B cell (primary cell): Measurements from ENCODE around the gene TUBA1A. TPM values are rescaled to one million over a fixed set of nuclear protein-coding genes. Genes with fewer than 3 reads are reported as not detected.
"Not testable (repeated sequence)": the region's sequence is repeated elsewhere in the genome, so short reads cannot be mapped to it uniquely, and the experiment has no call there.

Experiments used
- ATAC-seq: fragments of 200-7000 bp; cut with Tn5 transposase; one replicate; pipeline ENCODE4 v1.10.0; 2021; ENCODE audit warnings: low read depth, mild to moderate bottlenecking, moderate number of reproducible peaks, moderate library complexity
- CTCF ChIA-PET: fragments of 350-600 bp; sonication (Branson Sonifier 250); formaldehyde crosslinking; loops from one replicate; lab custom pipeline; 2021; ENCODE audit warnings: antibody characterized with exemption, inconsistent platforms; lab: Charles Lee
- POLR2A ChIA-PET: fragments of 350-600 bp; sonication (Branson Sonifier 250); formaldehyde crosslinking; loops from one replicate; lab custom pipeline; 2021; ENCODE audit warnings: antibody characterized with exemption; lab: Charles Lee
- DNase-seq: peaks from one replicate; pipeline ENCODE4 v3.0.0; 2013
- H2AFZ ChIP-seq: 2 replicates; pipeline ENCODE4 v1.6.1; 2012; ENCODE audit warnings: mild to moderate bottlenecking, low read depth, low read length; ENCODE audit not compliant: insufficient read depth, poor library complexity, severe bottlenecking
- H3K27ac ChIP-seq, 2 donors: 1 replicate in 1 of 2; 2 replicates in 1 of 2; pipeline ENCODE4 v1.5.1; 2012 to 2013; ENCODE audit warnings: low read length in 2 of 2, mild to moderate bottlenecking in 2 of 2, moderate library complexity in 1 of 2
- H3K27me3 ChIP-seq, 4 experiments: fragments of 200-600 bp in 1 of 4; sonication (generic) in 1 of 4; replicated peaks in 1 of 4; 1 replicate in 2 of 4; 2 replicates in 2 of 4; pipeline versions ENCODE4 v1.6.1 to v1.7.0; 2013 to 2016; ENCODE audit warnings: low read length in 3 of 4, mild to moderate bottlenecking in 2 of 4, mixed read lengths in 1 of 4, moderate library complexity in 1 of 4; ENCODE audit not compliant: insufficient read depth in 4 of 4, control insufficient read depth in 3 of 4; ENCODE audit errors: control extremely low read depth in 1 of 4
- H3K36me3 ChIP-seq, 2 experiments: replicated peaks in 1 of 2; 1 replicate in 1 of 2; 2 replicates in 1 of 2; pipeline versions ENCODE4 v1.6.1 to v1.7.1; 2013; ENCODE audit warnings: low read length in 1 of 2; ENCODE audit not compliant: insufficient read depth in 2 of 2, control insufficient read depth in 1 of 2; ENCODE audit errors: control extremely low read depth in 1 of 2, extremely low read depth in 1 of 2
- H3K4me1 ChIP-seq, 2 donors: fragments of 200-600 bp in 1 of 2; sonication (generic) in 1 of 2; 1 replicate in 1 of 2; 2 replicates in 1 of 2; pipeline versions ENCODE4 v1.5.1 to v1.6.1; 2013 to 2017; ENCODE audit warnings: low read length in 2 of 2; ENCODE audit not compliant: control insufficient read depth in 2 of 2, insufficient read depth in 2 of 2
- H3K4me2 ChIP-seq: replicated peaks from 2 replicates; pipeline ENCODE3; 2012; ENCODE audit warnings: mild to moderate bottlenecking, low read depth, low read length; ENCODE audit not compliant: poor library complexity, severe bottlenecking
- H3K4me3 ChIP-seq, 5 experiments: fragments of 200-600 bp in 1 of 5; sonication (generic) in 1 of 5; 1 replicate in 3 of 5; 2 replicates in 2 of 5; pipeline versions ENCODE4 v1.5.1 to v1.7.0; 2011 to 2016; ENCODE audit warnings: low read length in 4 of 5, mild to moderate bottlenecking in 4 of 5, low read depth in 2 of 5, control low read depth in 1 of 5, moderate library complexity in 1 of 5; ENCODE audit not compliant: insufficient read depth in 1 of 5; ENCODE audit errors: control extremely low read depth in 1 of 5, extremely low read depth in 1 of 5
- H3K79me2 ChIP-seq: fragments of 200-600 bp; sonication (generic); one replicate; pipeline ENCODE4 v1.6.0; 2016; ENCODE audit warnings: low read length; ENCODE audit not compliant: control insufficient read depth, insufficient read depth
- H3K9ac ChIP-seq: fragments of 200-600 bp; sonication (generic); 2 replicates; pipeline ENCODE4 v1.6.1; 2017; ENCODE audit warnings: mild to moderate bottlenecking, low read length, moderate library complexity
- H3K9me3 ChIP-seq, 3 donors: one replicate each; pipeline versions ENCODE4 v1.6.1 to v1.7.1; 2013; ENCODE audit warnings: low read length in 2 of 3; ENCODE audit not compliant: control insufficient read depth in 2 of 3, insufficient read depth in 1 of 3; ENCODE audit errors: control extremely low read depth in 1 of 3
- H4K20me1 ChIP-seq: 2 replicates; pipeline ENCODE4 v1.6.0; 2012; ENCODE audit warnings: mild to moderate bottlenecking, low read length; ENCODE audit not compliant: insufficient read depth, control insufficient read depth, poor library complexity, severe bottlenecking
- H3K27ac Mint-ChIP-seq: one replicate; pipeline ENCODE4 v1.8.0; 2021; ENCODE audit warnings: mixed read lengths
- H3K27me3 Mint-ChIP-seq: one replicate; pipeline ENCODE4 v1.8.0; 2021; ENCODE audit warnings: mixed read lengths
- H3K4me1 Mint-ChIP-seq: one replicate; pipeline ENCODE4 v1.8.0; 2021; ENCODE audit warnings: mixed read lengths
- H3K4me3 Mint-ChIP-seq: one replicate; pipeline ENCODE4 v1.8.0; 2021; ENCODE audit warnings: mixed read lengths
- H3K9me3 Mint-ChIP-seq: one replicate; pipeline ENCODE4 v1.8.0; 2022; ENCODE audit warnings: mixed read lengths; ENCODE audit not compliant: insufficient read depth
- WGBS: methylation state at CpG from one replicate; pipeline ENCODE4 v1.1.5; 2013; ENCODE audit warnings: missing lambda C conversion rate; ENCODE audit not compliant: insufficient coverage; 5-methylcytosine and 5-hydroxymethylcytosine counted together
- intact Hi-C: fragments of 100-400 bp; cut with micrococcal nuclease; formaldehyde crosslinking; loops from one replicate; pipeline ENCODE4 v1.10.0; 2022
- polyA plus RNA-seq: library from polyadenylated mRNA; depleted of rRNA; stranded (reverse); fragments of >200 nt; gene quantifications from 2 replicates; pipeline ENCODE4 v1.2.3, GENCODE V29; 2012
- total RNA-seq, 2 donors: library from RNA; stranded (reverse); fragments of 120-200 nt in 1 of 2; gene quantifications; 1 replicate in 1 of 2; 2 replicates in 1 of 2; pipeline versions ENCODE4 v1.2.3 to v1.2.4, GENCODE V29; 2013 to 2022

The TUBA1A gene
- total and polyA plus RNA-seq, 2 donors (not counting 1 experiment from before 2014, with no cell fraction given) = 137 to 880 TPM

DNA sequence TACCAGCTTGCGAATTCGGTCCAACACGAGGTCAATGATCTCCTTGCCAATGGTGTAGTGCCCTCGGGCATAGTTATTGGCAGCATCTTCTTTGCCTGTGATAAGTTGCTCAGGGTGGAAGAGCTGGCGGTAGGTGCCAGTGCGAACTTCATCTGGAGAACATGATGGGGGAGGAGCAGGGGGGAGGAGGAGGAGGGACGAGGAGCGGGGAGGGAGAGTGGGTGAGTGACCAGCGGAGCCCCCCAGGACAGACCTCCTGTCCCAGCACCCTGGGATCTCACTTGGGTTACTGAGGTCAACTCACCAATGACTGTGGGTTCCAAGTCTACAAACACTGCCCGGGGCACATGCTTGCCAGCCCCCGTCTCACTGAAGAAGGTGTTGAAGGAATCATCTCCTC, 2.6 kb downstream of the TUBA1A start:
- Mint-ChIP-seq H3K4me1 (peaks cover 20% of the 10 kb centered on the region), H3K4me3 (peak overlapping the region; percentile 29)
- ChIA-PET CTCF (interaction anchor here (4.2 kb wide), 1 partner anchor 98 kb away, joined by 18 read pairs; no protein-coding TSS in a partner anchor), POLR2A (interaction anchor here (5.0 kb wide), 1 partner anchor 55 kb away, joined by 110 read pairs; the partner anchor contains the start of gene TUBA1B)
- not testable (repeated sequence) for H3K27ac Mint-ChIP-seq, H3K4me2 ChIP-seq, H3K4me3 ChIP-seq, ATAC-seq, DNase-seq, H3K27ac ChIP-seq, H3K27me3 Mint-ChIP-seq, H2AFZ ChIP-seq, H3K27me3 ChIP-seq, H3K9me3 ChIP-seq, H3K9ac ChIP-seq, H3K9me3 Mint-ChIP-seq
- Histone ChIP-seq H4K20me1 (peaks cover 22% of the 10 kb centered on the region), H3K36me3 (peaks cover 4 to 34% of the 10 kb centered on the region in 2 experiments), H3K79me2 (peaks cover 30% of the 10 kb centered on the region), H3K4me1 (peaks cover 12 to 14% of the 10 kb centered on the region in 2 donors)
- intact Hi-C loops = loop anchor here (5.0 kb wide), 1 partner anchor 926 kb away; the partner anchor contains the start of gene COX14
- 99% methylated on average over 7 of the region's 11 CpGs for WGBS

DNA sequence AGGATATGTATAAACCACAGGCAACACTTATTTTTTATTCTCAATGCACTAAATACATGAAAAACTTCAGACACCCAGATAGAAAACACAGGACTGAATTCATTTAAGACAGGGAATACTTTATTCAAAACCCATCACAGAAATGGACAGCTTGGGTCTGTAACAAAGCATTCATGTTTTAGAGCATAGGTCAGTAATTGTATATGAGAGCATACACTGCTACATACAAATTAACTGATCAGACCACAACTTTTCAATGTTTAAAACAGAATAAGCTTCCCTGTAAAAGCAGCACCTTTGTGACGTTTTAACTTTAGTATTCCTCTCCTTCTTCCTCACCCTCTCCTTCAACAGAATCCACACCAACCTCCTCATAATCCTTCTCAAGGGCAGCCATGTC, 4.2 kb downstream of the TUBA1A start:
- H3K27ac ChIP-seq, H3K27me3 ChIP-seq, H3K9me3 Mint-ChIP-seq, DNase-seq, CTCF ChIA-PET, H3K4me2 ChIP-seq, H3K4me3 Mint-ChIP-seq, H3K27me3 Mint-ChIP-seq, H3K9ac ChIP-seq, H3K9me3 ChIP-seq, POLR2A ChIA-PET, H2AFZ ChIP-seq, ATAC-seq, H3K4me3 ChIP-seq: not testable (repeated sequence)
- Histone ChIP-seq H3K36me3 (peaks cover 4 to 34% of the 10 kb centered on the region in 2 experiments), H3K4me1 (peaks cover 11 to 14% of the 10 kb centered on the region in 2 donors), H4K20me1 (peaks cover 22% of the 10 kb centered on the region), H3K79me2 (peaks cover 37% of the 10 kb centered on the region)
- H3K4me1 Mint-ChIP-seq = peaks cover 18% of the 10 kb centered on the region
- WGBS = 90% methylated on average over 1 of the region's 1 CpG
- H3K27ac Mint-ChIP-seq = peak overlapping the region; percentile 61
- intact Hi-C loops = loop anchor here (5.0 kb wide), 1 partner anchor 928 kb away; the partner anchor contains the start of gene COX14

DNA sequence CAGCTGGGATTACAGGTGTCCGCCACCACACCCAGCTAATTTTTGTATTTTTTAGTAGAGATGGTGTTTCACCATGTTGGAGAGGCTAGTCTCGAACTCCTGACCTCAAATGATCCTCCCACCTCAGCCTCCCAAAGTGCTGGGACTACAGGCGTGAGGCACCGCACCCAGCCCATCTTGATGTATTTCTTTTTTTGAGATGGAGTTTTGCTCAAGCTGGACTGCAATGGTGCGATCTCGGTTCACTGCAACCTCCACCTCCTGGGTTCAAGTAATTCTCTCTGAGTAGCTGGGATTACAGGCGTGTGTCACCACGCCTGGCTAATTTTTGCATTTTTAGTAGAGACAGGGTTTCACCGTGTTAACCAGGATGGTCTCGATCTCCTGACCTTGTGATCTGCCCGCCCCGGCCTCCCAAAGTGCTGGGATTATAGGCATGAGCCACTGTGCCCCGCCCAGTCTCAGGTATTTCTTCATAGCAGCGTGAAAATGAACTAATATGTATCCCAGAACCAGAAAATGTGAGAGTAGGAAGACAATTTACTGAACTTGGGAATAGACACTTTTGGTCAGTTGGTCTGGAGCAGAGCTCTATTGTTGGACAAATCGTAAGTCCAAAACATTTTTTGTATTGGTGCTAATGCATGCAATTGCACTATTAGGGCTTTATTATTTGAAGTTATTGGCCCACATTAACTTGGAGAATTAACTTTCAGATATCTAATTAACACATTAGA, 5.5 kb downstream of the TUBA1A start:
- H3K27ac Mint-ChIP-seq, H3K4me3 Mint-ChIP-seq, H3K9me3 Mint-ChIP-seq, H3K27me3 ChIP-seq, H3K9me3 ChIP-seq, H3K27me3 Mint-ChIP-seq, H3K4me3 ChIP-seq, H3K9ac ChIP-seq, H2AFZ ChIP-seq, ATAC-seq, intact Hi-C loops, H3K4me1 ChIP-seq, H3K4me2 ChIP-seq, DNase-seq, H3K27ac ChIP-seq: not testable (repeated sequence)
- H3K79me2 ChIP-seq = peaks cover 37% of the 10 kb centered on the region
- CTCF ChIA-PET = interaction anchor here (1.3 kb wide), 1 partner anchor 53 kb away, joined by 3 read pairs; the partner anchor contains the start of gene TUBA1B
- H4K20me1 ChIP-seq = peaks cover 18% of the 10 kb centered on the region
- H3K36me3 ChIP-seq = peaks cover 4 to 34% of the 10 kb centered on the region in 2 experiments
- WGBS = 96% methylated on average over 7 of the region's 15 CpGs
- H3K4me1 Mint-ChIP-seq = peaks cover 13% of the 10 kb centered on the region
- POLR2A ChIA-PET = interaction anchor here (1.2 kb wide), 1 partner anchor 53 kb away, joined by 6 read pairs; the partner anchor contains the start of gene TUBA1B
